RPMI8226 (cell line): ENCODE measurements around the gene ZCCHC18.

ENCODE experiments used
- DNase-seq: peaks from one replicate; pipeline ENCODE4 v3.0.0-alpha.2; 2015

Gene ZCCHC18

DNA sequence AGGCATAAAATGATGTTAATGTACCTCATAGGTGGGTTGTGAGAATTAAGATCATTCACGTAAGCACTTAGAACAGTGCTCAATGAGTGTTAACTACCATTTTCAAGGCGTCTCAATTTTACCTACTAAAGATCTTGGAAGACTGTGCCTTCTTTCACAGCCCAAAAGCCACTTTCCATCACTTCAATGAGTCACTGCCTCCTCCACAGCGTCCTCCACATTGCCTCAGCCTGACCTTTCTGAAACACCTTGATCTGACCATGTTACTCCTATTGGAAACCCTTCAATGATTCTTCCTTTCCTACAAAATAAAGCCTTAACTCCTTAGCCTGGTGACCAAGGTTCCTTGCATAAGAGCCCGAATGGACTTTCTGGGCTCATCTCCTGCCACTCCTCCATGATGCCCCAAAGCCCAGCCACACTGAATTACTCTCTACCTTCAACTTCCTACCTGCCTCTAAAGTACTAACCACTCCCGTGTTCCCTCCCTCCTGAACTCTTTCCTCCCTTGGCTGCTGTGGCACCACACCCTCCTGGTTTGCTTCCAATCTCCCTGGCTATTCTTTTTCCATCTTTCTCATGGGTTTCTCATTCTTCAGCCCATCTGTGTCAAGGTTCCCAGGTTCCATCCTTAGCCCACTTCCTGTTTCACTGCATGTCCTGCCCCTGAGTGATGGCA lies 22.4 kb downstream of the ZCCHC18 start:
- DNase-seq = no peak

DNA sequence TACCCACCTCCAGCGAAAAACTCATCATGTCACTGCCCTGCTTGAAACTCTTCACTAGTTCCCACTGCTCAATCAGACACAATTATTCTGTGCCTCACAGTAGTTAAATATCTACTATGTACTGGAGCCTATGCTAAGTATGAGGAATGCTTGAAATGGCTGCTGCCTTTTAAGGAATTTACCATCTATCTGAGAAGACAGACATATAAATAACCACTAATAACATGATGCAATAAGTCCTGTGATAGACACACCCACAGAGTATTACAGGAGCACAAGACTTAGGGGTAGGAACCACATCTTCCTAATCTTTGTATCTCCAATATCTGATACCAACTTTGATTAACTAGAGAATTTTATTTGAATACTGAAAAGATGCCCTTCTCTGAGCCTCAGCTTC lies 23.4 kb downstream of the ZCCHC18 start:
- DNase-seq = no peak

DNA sequence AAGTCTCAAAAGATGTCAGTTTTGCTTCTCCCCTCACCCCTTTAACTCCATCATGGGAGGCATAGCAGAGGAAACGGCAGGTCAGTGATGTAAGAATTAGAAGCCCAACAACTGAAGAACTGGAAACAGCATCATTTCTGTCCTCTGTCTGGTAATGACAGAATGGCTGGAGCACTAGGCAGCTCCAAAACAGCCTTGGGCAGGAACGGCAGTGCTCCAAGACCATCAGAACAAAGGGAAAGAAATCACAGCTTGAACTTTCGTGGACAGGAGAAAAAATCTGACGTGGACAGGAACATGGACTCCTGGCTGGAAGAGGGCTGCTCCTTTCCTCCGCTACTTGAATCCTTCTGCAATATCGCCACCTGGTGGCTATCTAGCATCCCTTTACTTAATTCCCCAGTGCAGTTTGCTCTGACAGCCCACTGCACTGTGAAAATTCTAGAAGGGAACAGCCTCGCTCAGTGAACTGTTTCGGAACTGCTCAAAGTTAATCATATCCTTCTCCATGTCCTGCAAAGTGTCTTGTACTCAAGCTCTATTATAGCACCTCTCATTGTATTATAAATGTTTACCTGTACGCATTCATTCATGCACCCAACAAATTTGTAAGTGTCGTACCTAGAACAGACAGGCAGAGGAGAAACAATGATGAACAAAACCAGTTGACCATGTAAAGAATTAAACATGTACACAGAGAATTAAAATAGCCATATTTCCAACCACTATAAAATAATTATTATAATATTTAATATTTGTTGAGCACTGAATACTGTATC lies 24.1 kb downstream of the ZCCHC18 start:
- DNase-seq = peak; percentile 64

DNA sequence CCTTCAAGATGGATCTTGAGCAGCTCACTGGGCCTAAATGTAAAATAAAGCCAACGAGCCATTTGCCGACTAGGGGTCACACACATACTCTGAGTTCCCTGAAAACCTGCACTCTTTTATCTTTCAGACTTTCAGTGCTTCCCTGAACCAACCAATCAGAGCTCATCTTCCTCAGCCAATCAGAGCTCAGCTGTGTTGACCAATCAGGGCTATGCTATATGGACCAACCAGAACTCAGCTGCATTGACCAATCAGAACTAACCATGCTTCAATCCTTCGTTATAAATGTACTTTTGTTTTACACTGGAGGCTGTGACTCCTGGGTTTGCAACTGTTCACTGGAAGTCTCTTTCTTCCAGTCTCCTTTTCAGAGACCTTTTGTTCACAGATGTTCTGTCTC lies 25.2 kb downstream of the ZCCHC18 start:
- DNase-seq = no peak

DNA sequence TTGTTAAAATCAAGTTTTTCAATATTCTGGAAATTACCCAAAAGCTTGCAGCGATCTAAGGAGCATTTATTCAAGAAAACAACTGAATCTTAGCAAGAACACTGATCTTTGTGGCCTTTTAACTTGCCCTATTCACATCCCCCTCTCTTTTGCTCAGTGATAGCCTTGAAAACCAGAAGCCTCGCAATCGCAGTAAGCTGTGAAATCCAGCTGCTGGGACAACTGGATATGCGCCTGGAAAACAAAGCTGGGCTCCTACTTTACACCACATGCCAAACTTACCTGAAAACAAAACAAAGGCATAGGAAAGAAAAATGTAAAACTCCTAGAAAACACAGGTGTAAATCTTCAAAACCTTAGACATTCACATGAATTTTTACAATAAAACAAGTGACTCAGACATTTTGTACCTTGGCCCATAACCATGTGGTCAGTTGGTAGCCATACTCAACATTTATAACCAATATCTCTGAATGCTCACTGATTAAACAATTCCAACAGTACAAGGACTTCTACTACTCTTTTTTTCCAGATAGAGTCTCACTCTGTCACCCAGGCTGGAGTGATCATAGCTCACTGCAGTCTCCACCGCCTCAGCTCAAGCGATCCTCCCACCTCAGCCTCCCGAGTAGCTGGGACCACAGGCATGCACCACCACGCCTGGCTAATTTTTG lies 28.9 kb downstream of the ZCCHC18 start:
- DNase-seq = no peak

DNA sequence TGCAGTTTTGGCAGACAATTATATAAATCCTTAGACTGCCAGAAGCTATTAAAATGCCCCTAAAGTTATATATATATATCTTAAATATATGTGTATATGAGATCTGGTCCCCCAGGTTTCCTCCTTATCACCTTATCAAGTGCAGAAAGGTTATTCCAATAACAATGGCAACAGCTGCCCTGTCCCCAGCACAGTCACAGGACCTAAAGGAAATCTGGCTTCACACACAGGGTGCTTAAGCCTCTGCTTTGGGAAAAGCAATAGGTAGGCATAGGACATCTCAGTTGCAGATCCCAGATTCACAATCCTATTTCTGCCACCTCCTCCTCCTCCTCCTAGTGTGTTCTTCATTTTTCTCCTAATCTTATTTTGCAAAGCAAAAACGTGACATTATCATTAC lies 38.7 kb downstream of the ZCCHC18 start:
- DNase-seq = no peak

DNA sequence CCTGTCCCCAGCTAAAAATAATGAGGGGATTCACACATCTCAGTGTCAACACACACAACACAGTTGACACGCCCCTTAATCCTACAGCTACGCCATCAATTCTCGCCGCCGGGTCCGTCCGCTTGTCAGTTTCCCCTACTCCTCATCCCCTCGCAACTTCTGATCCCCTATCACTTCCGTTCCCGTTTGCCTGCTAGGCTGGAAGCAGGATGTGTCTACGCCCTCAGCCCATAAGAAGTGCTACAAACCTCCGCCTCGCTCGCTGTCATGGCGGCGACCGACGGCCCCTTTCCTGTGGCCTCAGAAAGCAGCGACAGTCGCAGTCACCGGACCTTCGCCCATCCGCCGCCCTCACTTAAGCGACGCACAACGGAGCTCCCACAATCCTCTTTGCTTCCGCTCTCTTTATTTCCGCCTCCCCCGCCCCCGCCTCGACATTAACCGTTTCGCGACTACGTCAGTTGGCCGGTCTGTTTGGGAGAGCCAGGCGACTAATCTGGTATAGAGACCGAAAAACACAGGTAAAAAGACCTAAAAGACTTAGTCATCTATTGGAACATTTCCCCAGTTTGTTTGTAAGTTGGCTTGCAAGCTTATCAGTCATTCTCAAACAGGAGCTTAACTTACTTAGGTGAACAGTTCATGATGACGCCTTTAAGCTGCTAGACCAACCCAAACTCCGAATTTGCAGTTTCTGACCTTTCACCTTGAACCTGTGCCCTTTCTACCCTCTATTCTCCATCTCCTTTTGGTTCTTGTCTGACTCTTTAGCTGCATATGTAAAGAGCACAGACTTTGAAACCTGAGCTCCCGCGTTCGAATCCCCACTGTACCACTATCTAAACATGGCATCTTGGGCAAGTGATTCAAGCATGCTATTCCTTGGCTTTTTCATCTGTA lies 44.6 kb downstream of the ZCCHC18 start, which contains the start of gene SLC25A53:
TSS of gene SLC25A53 (minus strand) at position 380 of the 900 bp plus-strand sequence. CDS start 51,752 bp downstream, outside the sequence.
- peak; percentile 85 for DNase-seq
